DMS53 treated with DMSO at 0.1 percent for 48 hours (cell line): Measurements from ENCODE around the gene NXPH4.

Source experiments
- DNase-seq: peaks from one replicate; lab custom pipeline; 2025; ENCODE audit not compliant: unreplicated experiment; lab: John Stamatoyannopoulos, UW

The NXPH4 gene

GRCh38 chr12:57216014-57216911, at the start of gene NXPH4:
TSS of gene NXPH4 (plus strand) at chr12:57216794. CDS start at chr12:57216970, 176 bp downstream.
- peak; percentile 47 for DNase-seq

DNA sequence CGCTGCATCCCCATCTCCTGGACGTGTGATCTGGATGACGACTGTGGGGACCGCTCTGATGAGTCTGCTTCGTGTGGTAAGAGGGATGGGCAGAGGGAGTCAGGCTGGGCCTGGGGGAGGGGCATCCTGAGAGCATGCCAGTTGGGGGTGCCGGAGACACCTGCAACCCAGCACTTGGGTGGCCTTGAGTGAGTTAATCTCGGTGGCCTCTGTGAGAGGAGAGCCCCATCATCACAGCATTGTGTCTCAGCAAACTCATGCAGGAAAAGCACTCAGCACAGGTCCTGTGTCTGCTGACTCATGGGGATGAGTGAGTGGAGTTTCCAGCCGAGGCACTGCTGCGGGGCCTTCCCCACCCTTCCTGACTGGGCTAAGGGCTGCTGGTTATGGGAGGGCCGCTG, 49.6 kb upstream of the NXPH4 start:
- DNase-seq, result peak; percentile 23

DNA sequence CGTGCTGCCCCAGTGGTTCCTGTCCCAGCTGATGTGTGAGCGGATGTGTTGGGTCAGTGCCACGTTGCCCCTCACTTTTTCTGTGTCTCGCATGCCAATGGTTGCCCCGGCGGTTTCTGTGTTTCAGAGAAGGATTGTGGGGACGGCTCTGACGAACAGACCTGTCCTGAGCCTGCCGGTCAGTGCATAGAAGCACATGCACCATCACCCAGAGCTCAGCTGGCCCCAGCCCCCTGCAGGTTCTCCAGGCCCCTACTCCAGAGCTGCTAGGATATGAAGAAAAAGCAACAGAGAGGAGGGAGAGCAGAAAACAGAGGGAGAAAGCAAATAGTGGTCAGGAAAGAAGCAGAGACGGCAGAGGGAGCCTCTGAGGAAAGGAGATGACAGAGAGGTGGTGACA, 48.5 kb upstream of the NXPH4 start:
- no peak for DNase-seq

DNA sequence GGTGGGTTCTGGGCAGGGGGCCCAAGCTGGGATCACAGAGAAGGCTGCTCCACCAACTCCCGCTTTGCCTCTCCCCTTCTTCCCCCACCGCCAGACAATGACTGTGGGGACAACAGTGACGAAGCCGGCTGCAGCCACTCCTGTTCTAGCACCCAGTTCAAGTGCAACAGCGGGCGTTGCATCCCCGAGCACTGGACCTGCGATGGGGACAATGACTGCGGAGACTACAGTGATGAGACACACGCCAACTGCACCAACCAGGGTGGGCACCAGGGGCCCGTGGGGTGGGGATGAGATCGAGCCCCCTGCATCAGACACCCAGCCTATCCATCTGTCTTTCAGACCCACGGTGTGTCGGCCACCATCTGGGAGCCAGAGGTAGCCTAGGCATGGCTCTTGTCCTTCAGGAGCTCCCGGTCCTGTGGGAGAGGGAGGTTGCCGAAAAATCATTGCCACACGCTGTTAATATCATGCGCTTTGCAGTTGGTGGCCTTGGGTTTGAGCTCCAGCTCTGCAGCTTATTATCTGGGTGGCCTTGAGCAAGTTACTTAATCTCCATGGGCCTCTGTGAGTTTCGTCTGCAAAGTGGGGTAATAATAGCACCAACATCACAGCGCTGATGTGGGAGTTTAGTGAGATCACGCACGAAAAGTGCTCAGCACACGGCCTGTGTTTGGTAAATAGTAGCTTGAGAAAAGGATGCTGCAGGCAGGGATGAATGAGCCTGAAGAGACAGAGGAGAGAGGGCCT, 47.4 kb upstream of the NXPH4 start:
- no peak for DNase-seq

DNA sequence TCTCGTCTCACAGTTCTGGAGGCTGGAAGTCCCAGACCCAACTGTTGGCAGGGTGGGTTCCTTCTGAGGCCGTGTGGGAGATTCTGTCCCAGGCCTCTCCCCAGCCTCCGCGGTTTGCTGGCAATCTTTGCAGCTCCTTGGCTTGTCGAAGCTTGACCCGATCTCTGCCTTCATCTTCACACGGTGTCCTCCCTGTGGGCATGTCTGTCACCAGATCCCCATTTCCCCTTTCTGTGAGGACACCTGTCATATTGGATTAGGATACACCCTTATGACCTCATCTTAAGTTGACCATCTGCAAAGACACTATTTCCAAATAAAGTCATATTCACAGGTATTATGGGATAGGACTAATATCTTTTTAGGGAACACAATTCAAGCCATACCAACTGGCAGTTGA, 46.6 kb upstream of the NXPH4 start:
- no peak for DNase-seq

- DNase-seq, result no peak
Measured at GRCh38 chr12:57170408-57170807, 46.2 kb upstream of the NXPH4 start.

DNA sequence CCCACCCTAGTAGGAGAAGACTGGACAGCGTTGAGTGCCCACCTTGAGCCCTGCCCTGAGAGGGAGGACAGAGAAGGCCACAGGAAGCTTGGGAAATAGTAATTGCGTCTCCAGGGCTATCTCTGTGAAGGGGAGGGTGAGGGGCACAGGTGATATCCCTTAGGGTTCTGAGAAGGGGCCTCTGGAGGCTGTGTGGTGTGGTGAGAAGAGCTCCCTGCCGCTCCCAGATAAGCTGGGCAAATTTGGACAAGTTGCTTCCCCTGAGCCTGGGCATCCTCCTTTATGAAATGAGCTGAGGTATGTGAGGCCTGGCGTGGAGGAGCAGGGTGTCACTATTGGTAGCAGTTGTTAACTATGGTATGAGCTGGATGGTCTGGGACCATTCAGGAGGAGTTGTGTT, 45.7 kb upstream of the NXPH4 start:
- DNase-seq, result no peak

GRCh38 chr12:57171668-57172067, 44.9 kb upstream of the NXPH4 start:
- no peak for DNase-seq

- DNase-seq, result no peak
Measured at GRCh38 chr12:57173089-57173488, 43.5 kb upstream of the NXPH4 start.

DNA sequence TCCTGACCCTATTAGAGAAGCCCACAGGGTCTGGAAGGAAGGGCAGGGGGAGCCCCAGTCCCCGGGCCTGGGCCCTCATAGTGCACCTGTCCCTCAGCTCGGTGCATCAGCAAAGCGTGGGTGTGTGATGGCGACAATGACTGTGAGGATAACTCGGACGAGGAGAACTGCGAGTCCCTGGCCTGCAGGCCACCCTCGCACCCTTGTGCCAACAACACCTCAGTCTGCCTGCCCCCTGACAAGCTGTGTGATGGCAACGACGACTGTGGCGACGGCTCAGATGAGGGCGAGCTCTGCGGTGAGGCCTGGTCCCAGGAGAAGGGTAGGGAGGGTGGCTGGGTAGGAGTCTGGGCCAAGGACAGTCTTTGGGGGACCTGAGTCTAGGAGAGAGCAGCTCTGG, 42.9 kb upstream of the NXPH4 start:
- DNase-seq, result no peak

- DNase-seq, result peak; percentile 84
Measured at GRCh38 chr12:57175428-57176138, 41.0 kb upstream of the NXPH4 start.

DNA sequence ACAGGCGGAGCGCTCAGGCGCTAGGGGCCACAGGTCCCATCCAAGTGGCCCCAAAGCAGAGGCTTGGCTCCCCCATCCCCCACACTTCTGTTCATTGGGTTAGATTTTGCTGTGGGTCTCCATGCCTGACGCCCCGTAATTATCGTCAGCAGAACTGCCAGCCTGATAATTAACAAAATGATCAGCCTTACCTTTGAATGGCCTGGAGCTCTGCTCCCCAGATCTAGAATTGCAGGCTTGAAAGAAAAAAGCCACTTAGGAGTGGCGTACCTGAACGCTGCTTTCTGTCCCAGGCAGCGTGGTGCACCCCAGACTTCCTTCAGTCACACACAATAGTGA, 40.5 kb upstream of the NXPH4 start:
- DNase-seq, result no peak

DNA sequence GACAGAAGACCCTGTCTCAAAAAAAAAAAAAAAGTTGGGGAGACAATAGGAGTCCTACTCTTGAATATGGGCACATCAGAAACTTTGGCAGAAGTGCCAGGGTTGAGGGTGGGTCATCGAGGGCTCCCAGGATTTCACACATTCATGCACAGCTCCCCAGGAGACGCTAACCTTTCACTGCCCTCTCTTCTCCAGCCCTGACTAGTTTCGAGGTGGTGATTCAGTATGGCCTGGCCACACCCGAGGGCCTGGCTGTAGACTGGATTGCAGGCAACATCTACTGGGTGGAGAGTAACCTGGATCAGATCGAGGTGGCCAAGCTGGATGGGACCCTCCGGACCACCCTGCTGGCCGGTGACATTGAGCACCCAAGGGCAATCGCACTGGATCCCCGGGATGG, 39.7 kb upstream of the NXPH4 start:
- DNase-seq, result no peak

DNA sequence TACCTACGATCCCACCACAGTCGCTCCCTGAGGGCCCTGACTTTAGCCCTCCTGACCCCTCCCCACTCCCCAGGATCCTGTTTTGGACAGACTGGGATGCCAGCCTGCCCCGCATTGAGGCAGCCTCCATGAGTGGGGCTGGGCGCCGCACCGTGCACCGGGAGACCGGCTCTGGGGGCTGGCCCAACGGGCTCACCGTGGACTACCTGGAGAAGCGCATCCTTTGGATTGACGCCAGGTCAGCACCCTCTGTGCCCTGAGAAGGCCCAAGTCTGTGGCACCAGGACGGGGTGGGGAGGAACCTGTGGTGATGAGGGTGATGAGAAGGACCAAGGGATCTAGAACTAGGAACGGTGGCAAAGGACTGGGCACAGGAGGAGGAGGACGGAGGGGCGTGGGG, 39.2 kb upstream of the NXPH4 start:
- no peak for DNase-seq

GRCh38 chr12:57178213-57178612, 38.4 kb upstream of the NXPH4 start:
- DNase-seq, result no peak

GRCh38 chr12:57179331-57180086, 37.1 kb upstream of the NXPH4 start:
- no peak for DNase-seq

DNA sequence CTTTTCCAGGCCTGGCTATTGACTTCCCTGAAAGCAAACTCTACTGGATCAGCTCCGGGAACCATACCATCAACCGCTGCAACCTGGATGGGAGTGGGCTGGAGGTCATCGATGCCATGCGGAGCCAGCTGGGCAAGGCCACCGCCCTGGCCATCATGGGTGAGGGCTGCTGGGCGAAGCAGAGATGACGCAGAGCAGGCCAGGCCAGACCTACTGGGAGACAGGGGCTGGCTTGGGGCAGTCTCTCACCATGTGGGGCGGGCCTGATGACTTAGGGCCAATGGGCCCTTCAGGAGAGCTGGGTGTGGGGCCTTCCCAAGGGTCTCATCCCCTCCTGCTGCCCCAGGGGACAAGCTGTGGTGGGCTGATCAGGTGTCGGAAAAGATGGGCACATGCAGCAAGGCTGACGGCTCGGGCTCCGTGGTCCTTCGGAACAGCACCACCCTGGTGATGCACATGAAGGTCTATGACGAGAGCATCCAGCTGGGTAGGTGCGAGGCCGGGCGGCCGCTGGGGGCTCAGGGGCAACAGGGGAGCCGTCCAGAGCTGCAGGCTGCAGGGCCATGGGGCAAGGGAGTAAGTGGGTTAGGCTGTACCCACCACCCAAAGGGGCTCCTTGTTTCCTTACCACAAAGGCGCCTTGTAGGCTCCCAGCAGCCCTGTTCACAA, 36.1 kb upstream of the NXPH4 start:
- no peak for DNase-seq

- no peak for DNase-seq
Measured at GRCh38 chr12:57181072-57181471, 35.5 kb upstream of the NXPH4 start.

- DNase-seq, result no peak
Measured at GRCh38 chr12:57181561-57182155, 34.9 kb upstream of the NXPH4 start.

DNA sequence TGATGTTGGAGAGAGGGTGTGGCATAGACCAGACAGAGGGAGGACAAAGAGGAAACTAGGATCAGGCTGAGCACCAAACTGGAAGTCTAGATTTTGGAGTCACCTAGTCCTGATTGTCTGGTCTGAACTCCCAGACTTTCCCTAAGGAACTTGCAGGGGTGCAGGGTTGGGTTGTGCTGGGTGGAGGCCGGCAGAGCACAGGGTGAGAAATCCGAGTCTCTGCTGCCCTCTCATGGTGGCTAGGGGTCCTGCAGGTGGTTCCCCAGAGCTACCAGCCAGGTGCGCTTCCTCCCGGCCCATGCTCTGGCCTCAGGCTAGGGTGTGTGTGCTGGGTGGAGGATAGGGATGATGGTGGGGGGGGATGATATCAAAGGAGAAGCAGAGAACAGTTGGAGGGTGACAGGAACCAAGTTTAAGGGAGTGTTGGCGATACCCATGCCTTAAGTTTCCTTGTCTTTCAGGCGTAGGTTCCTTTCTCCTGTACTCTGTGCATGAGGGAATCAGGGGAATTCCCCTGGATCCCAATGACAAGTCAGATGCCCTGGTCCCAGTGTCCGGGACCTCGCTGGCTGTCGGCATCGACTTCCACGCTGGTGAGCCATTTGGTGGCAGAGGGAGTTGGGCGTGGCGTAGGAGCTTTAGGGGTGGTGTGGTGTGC, 33.5 kb upstream of the NXPH4 start:
- DNase-seq, result peak; percentile 83
